Endothelial cell of umbilical vein (primary cell): ENCODE data around the gene NCBP1. TPM values are rescaled to one million over a fixed set of nuclear protein-coding genes. Genes with fewer than 3 reads are reported as not detected.
"Not testable (repeated sequence)": the region's sequence is repeated elsewhere in the genome, so short reads cannot be mapped to it uniquely, and the experiment has no call there.

ENCODE experiments used
- BruUV-seq: library from RNA; stranded (reverse); fragments of 400-500 nt; replicated peaks from 2 replicates; lab custom pipeline; 2021; lab: Mats Ljungman, UMichigan
- CTCF ChIA-PET: fragments of 300-600, 350-600 bp; sonication (Branson Sonifier 250); formaldehyde crosslinking; loops from one replicate; lab custom pipeline; 2021; ENCODE audit warnings: antibody characterized with exemption, inconsistent platforms; lab: Charles Lee
- POLR2A ChIA-PET: fragments of 300-600, 350-600 bp; sonication (Branson Sonifier 250); formaldehyde crosslinking; loops from one replicate; lab custom pipeline; 2021; ENCODE audit warnings: antibody characterized with exemption, inconsistent platforms; lab: Charles Lee
- DNase-seq: peaks from one replicate; pipeline ENCODE4 v3.0.0-alpha.2; 2011; ENCODE audit warnings: low read depth, low spot score
- FAIRE-seq: peaks from 2 replicates; lab custom pipeline; 2011; peaks lifted over from hg19 to GRCh38; lab: Jason Lieb, UNC
- H2AFZ ChIP-seq: 2 replicates; pipeline ENCODE4 v1.6.0; 2012; ENCODE audit warnings: low read depth, low read length, control low read depth, inconsistent platforms
- H3K27ac ChIP-seq: 2 replicates; pipeline ENCODE4 v1.5.1; 2011; ENCODE audit warnings: low read depth, mild to moderate bottlenecking, control low read depth, low read length, moderate library complexity; ENCODE audit not compliant: insufficient read depth
- H3K27me3 ChIP-seq, 2 experiments: 2 replicates each; pipeline versions ENCODE4 v1.6.0 to v1.6.1; 2011; ENCODE audit warnings: low read length in 2 of 2, mixed read lengths in 1 of 2; ENCODE audit not compliant: control insufficient read depth in 2 of 2, insufficient read depth in 2 of 2
- H3K36me3 ChIP-seq, 2 experiments: 2 replicates in 1 of 2; 3 replicates in 1 of 2; pipeline ENCODE4 v1.5.1; 2011; ENCODE audit warnings: low read length in 2 of 2, mild to moderate bottlenecking in 1 of 2, moderate library complexity in 1 of 2; ENCODE audit not compliant: control insufficient read depth in 2 of 2, insufficient read depth in 2 of 2; ENCODE audit errors: extremely low read depth in 1 of 2
- H3K4me1 ChIP-seq: 3 replicates; pipeline ENCODE4 v1.5.1; 2011; ENCODE audit warnings: mild to moderate bottlenecking, low read length; ENCODE audit not compliant: control insufficient read depth, insufficient read depth; ENCODE audit errors: extremely low read depth
- H3K4me2 ChIP-seq: 2 replicates; pipeline ENCODE4 v1.6.1; 2011; ENCODE audit warnings: low read length, control low read depth, mixed read lengths; ENCODE audit not compliant: insufficient read depth
- H3K4me3 ChIP-seq, 3 experiments: fragments of 200-600 bp in 1 of 3; sonication (generic), shearing (Covaris generic) in 1 of 3; replicated peaks in 1 of 3; 2 replicates each; pipeline ENCODE4 v1.5.1; 2011 to 2016; ENCODE audit warnings: control low read depth in 3 of 3, low read length in 3 of 3, mild to moderate bottlenecking in 2 of 3, inconsistent platforms in 1 of 3, low read depth in 1 of 3, moderate library complexity in 1 of 3; ENCODE audit not compliant: insufficient read depth in 1 of 3
- H3K79me2 ChIP-seq: 2 replicates; pipeline ENCODE4 v1.6.0; 2012; ENCODE audit warnings: low read length, inconsistent platforms; ENCODE audit not compliant: control insufficient read depth, insufficient read depth
- H3K9ac ChIP-seq: replicated peaks from 2 replicates; pipeline ENCODE3; 2011; ENCODE audit warnings: low read length, control low read depth; ENCODE audit not compliant: insufficient read depth; ENCODE audit errors: extremely low read depth
- H3K9me1 ChIP-seq: replicated peaks from 3 replicates; pipeline ENCODE4 v1.6.0; 2011; ENCODE audit warnings: mild to moderate bottlenecking, low read length; ENCODE audit not compliant: control insufficient read depth, insufficient read depth; ENCODE audit errors: extremely low read depth
- H3K9me3 ChIP-seq: replicated peaks from 2 replicates; pipeline ENCODE4 v1.5.1; 2012; ENCODE audit warnings: low read length, inconsistent platforms; ENCODE audit not compliant: control insufficient read depth, insufficient read depth
- H4K20me1 ChIP-seq: replicated peaks from 2 replicates; pipeline ENCODE3; 2011; ENCODE audit warnings: mild to moderate bottlenecking, low read length; ENCODE audit not compliant: control insufficient read depth, insufficient read depth; ENCODE audit errors: extremely low read depth
- dilution Hi-C: fragments of 300-500 bp; cut with MboI; formaldehyde crosslinking; loops from one replicate; pipeline ENCODE4 v1.15.0; 2019; ENCODE audit warnings: low sequenced_read_pairs; ENCODE audit not compliant: extremely low pct_ligation_motif_present
- intact Hi-C: fragments of 100-400 bp; cut with micrococcal nuclease; formaldehyde crosslinking; loops from one replicate; pipeline ENCODE4 v1.10.0; 2022
- polyA plus RNA-seq, 4 experiments: library from polyadenylated mRNA; depleted of rRNA in 3 of 4; stranded (reverse) in 3 of 4; unstranded in 1 of 4; fragments of >200 nt; gene quantifications; 2 replicates each; pipeline versions ENCODE4 v1.2.1 to v1.2.3, GENCODE V29; 2011 to 2012; ENCODE audit warnings: missing spikeins in 1 of 4
- total RNA-seq: library from RNA; stranded (reverse); gene quantifications from 2 replicates; pipeline ENCODE4 v1.2.3, GENCODE V29; 2021

The NCBP1 gene
- total and polyA plus RNA-seq, 2 donors (not counting 3 experiments of a cell fraction or from before 2014, with no cell fraction given), result 10.9 to 45.3 TPM

GRCh38 chr9:97620063-97620462, 13.6 kb upstream of the NCBP1 start:
- CTCF ChIA-PET, result interaction anchor here (1.0 kb wide), 1 partner anchor 151 kb away, joined by 3 read pairs; no protein-coding TSS in a partner anchor
- FAIRE-seq, H3K36me3 ChIP-seq, H3K4me1 ChIP-seq, H4K20me1 ChIP-seq, H3K9me3 ChIP-seq, intact Hi-C loops, H3K79me2 ChIP-seq, BruUV-seq, H3K27me3 ChIP-seq, H2AFZ ChIP-seq, POLR2A ChIA-PET, H3K9ac ChIP-seq, DNase-seq, H3K27ac ChIP-seq, H3K4me3 ChIP-seq, H3K4me2 ChIP-seq, H3K9me1 ChIP-seq: not testable (repeated sequence)
- dilution Hi-C loops, result loop anchor here (25.0 kb wide), 1 partner anchor 158 kb away; no protein-coding TSS in a partner anchor

- H3K4me1 ChIP-seq, H2AFZ ChIP-seq, H4K20me1 ChIP-seq, BruUV-seq, H3K27me3 ChIP-seq, H3K36me3 ChIP-seq, H3K4me3 ChIP-seq, H3K9me3 ChIP-seq, FAIRE-seq, DNase-seq, H3K9ac ChIP-seq, H3K4me2 ChIP-seq, H3K9me1 ChIP-seq, intact Hi-C loops, H3K79me2 ChIP-seq, H3K27ac ChIP-seq: not testable (repeated sequence)
- CTCF ChIA-PET, result interaction anchor here (1.4 kb wide), 1 partner anchor 24 kb away, joined by 3 read pairs; no protein-coding TSS in a partner anchor
- dilution Hi-C loops, result loop anchor here (25.0 kb wide), 1 partner anchor 160 kb away; no protein-coding TSS in a partner anchor
- POLR2A ChIA-PET, result interaction anchor here (0.6 kb wide), 1 partner anchor 11 kb away, joined by 3 read pairs; the partner anchor contains the start of genes NCBP1 and TSTD2
Observed at GRCh38 chr9:97622483-97622882, 11.1 kb upstream of the NCBP1 start.
